HEK293 (cell line): ENCODE results near the gene SPIRE1.

Source experiments
- CTCF ChIA-PET: fragments of 350-600 bp; formaldehyde crosslinking; extraction: SDS; loops from one replicate; lab custom pipeline; 2021; ENCODE audit warnings: antibody characterized with exemption; lab: Yijun Ruan, JAX
- POLR2A ChIA-PET: fragments of 300-600 bp; formaldehyde crosslinking; extraction: SDS; loops from one replicate; lab custom pipeline; 2020; ENCODE audit warnings: antibody characterized with exemption, inconsistent platforms; lab: Yijun Ruan, JAX
- H3K27ac ChIP-seq: fragments of 200-500 bp; sonication (Bioruptor generic); 2 replicates; pipeline ENCODE4 v1.5.1; 2014; ENCODE audit warnings: low read depth, low read length, control low read depth, inconsistent platforms; ENCODE audit errors: extremely low read depth
- H3K36me3 ChIP-seq, 2 experiments: fragments of 200-500 bp in 1 of 2; sonication (Bioruptor generic) in 1 of 2; 1 replicate in 1 of 2; 2 replicates in 1 of 2; pipeline ENCODE4 v1.5.1; 2014 to 2017; ENCODE audit warnings: inconsistent platforms in 2 of 2, low read length in 2 of 2; ENCODE audit not compliant: control insufficient read depth in 2 of 2, insufficient read depth in 1 of 2
- H3K4me1 ChIP-seq: fragments of 200-500 bp; sonication (Bioruptor generic); 2 replicates; pipeline ENCODE4 v1.5.1; 2014; ENCODE audit warnings: mild to moderate bottlenecking, low read length, inconsistent platforms; ENCODE audit not compliant: control insufficient read depth, insufficient read depth
- H3K4me3 ChIP-seq: 2 replicates; pipeline ENCODE4 v1.5.1; 2011; ENCODE audit warnings: low read depth, mild to moderate bottlenecking, control low read depth, low read length, moderate library complexity
- H3K9me3 ChIP-seq: fragments of 200-500 bp; sonication (Bioruptor generic); 2 replicates; pipeline ENCODE4 v1.5.1; 2014; ENCODE audit warnings: low read depth, low read length, inconsistent platforms; ENCODE audit not compliant: control insufficient read depth, insufficient read depth
- FEZF1 ChIP-seq: fragments of 450-650 bp; formaldehyde crosslinking; IDR thresholded peaks from 2 replicates; pipeline ENCODE4 v1.5.1; 2016; ENCODE audit warnings: missing biosample characterization, missing genetic modification characterization
- GLIS1 ChIP-seq: fragments of 450-650 bp; formaldehyde crosslinking; IDR thresholded peaks from 2 replicates; pipeline ENCODE4 v1.5.1; 2016; ENCODE audit warnings: missing biosample characterization, missing genetic modification characterization
- IKZF3 ChIP-seq: fragments of 450-650 bp; IDR thresholded peaks from 2 replicates; pipeline ENCODE4 v1.5.0; 2018; ENCODE audit warnings: missing biosample characterization, mild to moderate bottlenecking, missing genetic modification characterization, moderate library complexity
- OVOL3 ChIP-seq: fragments of 450-650 bp; formaldehyde crosslinking; IDR thresholded peaks from 2 replicates; pipeline ENCODE4 v1.5.1; 2016; ENCODE audit warnings: missing biosample characterization, missing genetic modification characterization
- PRDM10 ChIP-seq: fragments of 450-650 bp; formaldehyde crosslinking; IDR thresholded peaks from 2 replicates; pipeline ENCODE4 v1.5.1; 2016; ENCODE audit warnings: missing biosample characterization, missing genetic modification characterization
- SETDB1 ChIP-seq: IDR thresholded peaks from one replicate; pipeline ENCODE4 v1.6.1; 2017; ENCODE audit warnings: mild to moderate bottlenecking, low read length, moderate library complexity, mixed read lengths; ENCODE audit not compliant: insufficient read length
- SP7 ChIP-seq: fragments of 450-650 bp; formaldehyde crosslinking; IDR thresholded peaks from 2 replicates; pipeline ENCODE4 v1.5.1; 2016; ENCODE audit warnings: missing biosample characterization, missing genetic modification characterization
- ZBTB17 ChIP-seq: fragments of 450-650 bp; formaldehyde crosslinking; IDR thresholded peaks from 2 replicates; pipeline ENCODE4 v1.5.1; 2016; ENCODE audit warnings: missing biosample characterization, missing genetic modification characterization
- ZBTB20 ChIP-seq: fragments of 450-650 bp; formaldehyde crosslinking; IDR thresholded peaks from 2 replicates; pipeline ENCODE4 v1.5.1; 2016; ENCODE audit warnings: missing biosample characterization, missing genetic modification characterization
- ZBTB21 ChIP-seq: fragments of 450-650 bp; formaldehyde crosslinking; IDR thresholded peaks from 2 replicates; pipeline ENCODE4 v1.5.1; 2017; ENCODE audit warnings: missing biosample characterization, missing genetic modification characterization
- ZBTB8A ChIP-seq: fragments of 450-650 bp; formaldehyde crosslinking; IDR thresholded peaks from 2 replicates; pipeline ENCODE4 v1.5.1; 2016; ENCODE audit warnings: missing biosample characterization, missing genetic modification characterization
- ZFHX2 ChIP-seq: fragments of 450-650 bp; formaldehyde crosslinking; conservative IDR thresholded peaks from 2 replicates; pipeline ENCODE4 v1.5.1; 2016; ENCODE audit warnings: missing biosample characterization, missing genetic modification characterization
- ZFP37 ChIP-seq: fragments of 450-650 bp; formaldehyde crosslinking; IDR thresholded peaks from 2 replicates; pipeline ENCODE4 v1.5.1; 2016; ENCODE audit warnings: missing biosample characterization, missing genetic modification characterization
- ZNF114 ChIP-seq: fragments of 450-650 bp; formaldehyde crosslinking; IDR thresholded peaks from 2 replicates; pipeline ENCODE4 v1.5.0; 2017; ENCODE audit warnings: missing biosample characterization, missing genetic modification characterization
- ZNF148 ChIP-seq: fragments of 450-650 bp; formaldehyde crosslinking; IDR thresholded peaks from 2 replicates; pipeline ENCODE4 v1.5.0; 2017; ENCODE audit warnings: missing biosample characterization, missing genetic modification characterization, borderline replicate concordance
- ZNF174 ChIP-seq: fragments of 450-650 bp; formaldehyde crosslinking; IDR thresholded peaks from 2 replicates; pipeline ENCODE4 v1.5.0; 2017; ENCODE audit warnings: missing biosample characterization, mild to moderate bottlenecking, missing genetic modification characterization
- ZNF202 ChIP-seq: fragments of 450-650 bp; formaldehyde crosslinking; IDR thresholded peaks from 2 replicates; pipeline ENCODE4 v1.5.1; 2016; ENCODE audit warnings: missing biosample characterization, missing genetic modification characterization, borderline replicate concordance
- ZNF24 ChIP-seq: fragments of 450-650 bp; formaldehyde crosslinking; IDR thresholded peaks from 2 replicates; pipeline ENCODE4 v1.5.1; 2016; ENCODE audit warnings: missing biosample characterization, missing genetic modification characterization
- ZNF292 ChIP-seq: fragments of 450-650 bp; formaldehyde crosslinking; IDR thresholded peaks from 2 replicates; pipeline ENCODE4 v1.5.1; 2016; ENCODE audit warnings: low read depth, missing biosample characterization, missing genetic modification characterization, borderline replicate concordance
- ZNF341 ChIP-seq: fragments of 450-650 bp; formaldehyde crosslinking; IDR thresholded peaks from 2 replicates; pipeline ENCODE4; 2016; ENCODE audit warnings: low read depth, missing biosample characterization, missing genetic modification characterization
- ZNF501 ChIP-seq: fragments of 450-650 bp; formaldehyde crosslinking; IDR thresholded peaks from 2 replicates; pipeline ENCODE4 v1.5.1; 2016; ENCODE audit warnings: missing biosample characterization, missing genetic modification characterization
- ZNF558 ChIP-seq: fragments of 450-650 bp; formaldehyde crosslinking; IDR thresholded peaks from 2 replicates; pipeline ENCODE4 v1.5.1; 2016; ENCODE audit warnings: missing biosample characterization, missing genetic modification characterization
- ZNF560 ChIP-seq: fragments of 450-650 bp; formaldehyde crosslinking; IDR thresholded peaks from 2 replicates; pipeline ENCODE4 v1.5.1; 2017; ENCODE audit warnings: missing biosample characterization, missing genetic modification characterization, borderline replicate concordance
- ZNF580 ChIP-seq: fragments of 450-650 bp; formaldehyde crosslinking; IDR thresholded peaks from 2 replicates; pipeline ENCODE4 v1.5.1; 2016; ENCODE audit warnings: missing biosample characterization, missing genetic modification characterization
- ZNF600 ChIP-seq: fragments of 450-650 bp; formaldehyde crosslinking; IDR thresholded peaks from 2 replicates; pipeline ENCODE4 v1.5.1; 2016; ENCODE audit warnings: missing biosample characterization, missing genetic modification characterization
- ZNF664 ChIP-seq: fragments of 450-650 bp; formaldehyde crosslinking; IDR thresholded peaks from 2 replicates; pipeline ENCODE4 v1.5.1; 2016; ENCODE audit warnings: missing biosample characterization, missing genetic modification characterization
- ZNF707 ChIP-seq: fragments of 450-650 bp; formaldehyde crosslinking; IDR thresholded peaks from 2 replicates; pipeline ENCODE4 v1.5.1; 2016; ENCODE audit warnings: missing biosample characterization, missing genetic modification characterization
- ZNF830 ChIP-seq: fragments of 450-650 bp; IDR thresholded peaks from 2 replicates; pipeline ENCODE4 v1.5.0; 2018; ENCODE audit warnings: missing biosample characterization, missing genetic modification characterization, low read depth, mild to moderate bottlenecking, moderate library complexity

Gene SPIRE1

GRCh38 chr18:12515550-12515949, 142.4 kb downstream of the SPIRE1 start:
- Histone ChIP-seq H3K4me1 (peaks cover 18% of the 10 kb centered on the region), H3K36me3 (peaks cover 0 to 3% of the 10 kb centered on the region in 2 experiments; a peak in 2 of 3 replicates), H3K27ac (no peak overlapping the region), H3K4me3 (no peak overlapping the region), H3K9me3 (no peaks in the 10 kb centered on the region)
- ChIA-PET CTCF (no interaction called here), POLR2A (interaction anchor here (0.6 kb wide), 1 partner anchor 91 kb away, joined by 4 read pairs; no protein-coding TSS in a partner anchor)
- TF ChIP-seq IKZF3: no peak
- no peak for TF ChIP-seq ZNF148 (tag by site-specific recombination)
- no peak for TF ChIP-seq ZNF174 (tag by site-specific recombination)
- TF ChIP-seq SETDB1: no peak
- TF ChIP-seq GLIS1 (tag by site-specific recombination): no peak
- no peak for TF ChIP-seq ZNF24 (tag by site-specific recombination)
- no peak for TF ChIP-seq ZNF292 (tag by site-specific recombination)
- TF ChIP-seq ZNF341 (tag by site-specific recombination): no peak
- TF ChIP-seq ZNF560 (tag by site-specific recombination): no peak
- TF ChIP-seq ZFHX2 (tag by site-specific recombination): no peak

- Histone ChIP-seq H3K27ac (no peak overlapping the region), H3K4me3 (no peak overlapping the region), H3K4me1 (no peaks in the 10 kb centered on the region), H3K36me3 (peaks cover 9 to 24% of the 10 kb centered on the region in 2 experiments; a peak in 2 of 3 replicates), H3K9me3 (no peaks in the 10 kb centered on the region)
- ChIA-PET POLR2A (no interaction called here), CTCF (interaction anchor here (0.5 to 1.1 kb wide), 3 partner anchors 67 to 439 kb away, joined by 3 to 4 read pairs (median 3); no protein-coding TSS in a partner anchor)
- TF ChIP-seq ZNF600 (tag by site-specific recombination): no peak
- TF ChIP-seq ZBTB21 (tag by site-specific recombination): no peak
- TF ChIP-seq ZNF580 (tag by site-specific recombination): no peak
- no peak for TF ChIP-seq ZNF558 (tag by site-specific recombination)
- TF ChIP-seq ZBTB17 (tag by site-specific recombination): no peak
- no peak for TF ChIP-seq ZNF501
- TF ChIP-seq ZFP37: no peak
- no peak for TF ChIP-seq ZNF664
- no peak for TF ChIP-seq ZNF830 (tag by site-specific recombination)
- TF ChIP-seq ZNF114 (tag by site-specific recombination): no peak
- no peak for TF ChIP-seq PRDM10 (tag by site-specific recombination)
- TF ChIP-seq ZNF202 (tag by site-specific recombination): no peak
- TF ChIP-seq SP7 (tag by site-specific recombination): no peak
- no peak for TF ChIP-seq ZBTB8A (tag by site-specific recombination)
- TF ChIP-seq ZBTB20 (tag by site-specific recombination): no peak
- TF ChIP-seq OVOL3 (tag by site-specific recombination): no peak
- no peak for TF ChIP-seq FEZF1 (tag by site-specific recombination)
- TF ChIP-seq ZNF707: no peak
Measured at GRCh38 chr18:12507007-12507406, 150.9 kb downstream of the SPIRE1 start.
